ENCODE data around the gene ISOC2.
A peak's percentile ranks its signal among the peaks of the same experiment; 100 is the strongest.
"Not testable (repeated sequence)": the region's sequence is repeated elsewhere in the genome, so short reads cannot be mapped to it uniquely, and the experiment has no call there.

ISOC2 gene

GRCh38 chr19:55440411-55441105 is 20.9 kb downstream of the ISOC2 start:
- no peak for DNase-seq (ENCODE audit: low spot score)

- no peak for DNase-seq (ENCODE audit: low spot score)
Measured at GRCh38 chr19:55439052-55439451, 22.4 kb downstream of the ISOC2 start.

GRCh38 chr19:55437410-55437809 is 24.0 kb downstream of the ISOC2 start:
- DNase-seq (ENCODE audit: low spot score) = peak; percentile 62

GRCh38 chr19:55436847-55437246 is 24.6 kb downstream of the ISOC2 start:
- no peak for DNase-seq (ENCODE audit: low spot score)

GRCh38 chr19:55435020-55435419 is 26.4 kb downstream of the ISOC2 start:
- no peak for DNase-seq (ENCODE audit: low spot score)

- DNase-seq (ENCODE audit: low spot score) = no peak
Measured at GRCh38 chr19:55434356-55434919, 27.0 kb downstream of the ISOC2 start.

GRCh38 chr19:55433292-55433691 is 28.1 kb downstream of the ISOC2 start:
- no peak for DNase-seq (ENCODE audit: low spot score)

- no peak for DNase-seq (ENCODE audit: low spot score)
Measured at GRCh38 chr19:55432241-55432959, 29.0 kb downstream of the ISOC2 start.

GRCh38 chr19:55431183-55431582 is 30.3 kb downstream of the ISOC2 start:
- no peak for DNase-seq (ENCODE audit: low spot score)

- DNase-seq (ENCODE audit: low spot score) = no peak
Measured at GRCh38 chr19:55426042-55426441, 35.4 kb downstream of the ISOC2 start.

- DNase-seq (ENCODE audit: low spot score) = no peak
Measured at GRCh38 chr19:55424518-55424917, 36.9 kb downstream of the ISOC2 start.

GRCh38 chr19:55423225-55424005 is 38.0 kb downstream of the ISOC2 start:
- DNase-seq (ENCODE audit: low spot score) = no peak

GRCh38 chr19:55421281-55421680 is 40.2 kb downstream of the ISOC2 start:
- DNase-seq (ENCODE audit: low spot score) = not testable (repeated sequence)

- DNase-seq (ENCODE audit: low spot score) = no peak
Measured at GRCh38 chr19:55419624-55420236, 41.7 kb downstream of the ISOC2 start.

- no peak for DNase-seq (ENCODE audit: low spot score)
Measured at GRCh38 chr19:55419103-55419502, 42.3 kb downstream of the ISOC2 start.

GRCh38 chr19:55418185-55418584 is 43.3 kb downstream of the ISOC2 start:
- DNase-seq (ENCODE audit: low spot score) = peak; percentile 77

- no peak for DNase-seq (ENCODE audit: low spot score)
Measured at GRCh38 chr19:55410168-55410567, 51.3 kb downstream of the ISOC2 start.

- DNase-seq (ENCODE audit: low spot score) = not testable (repeated sequence)
Measured at GRCh38 chr19:55409179-55409578, 52.3 kb downstream of the ISOC2 start.

- DNase-seq (ENCODE audit: low spot score) = no peak
Measured at GRCh38 chr19:55408533-55408872, 52.9 kb downstream of the ISOC2 start.

GRCh38 chr19:55407800-55408532 is 53.5 kb downstream of the ISOC2 start:
- peak; percentile 100 for DNase-seq (ENCODE audit: low spot score)

- DNase-seq (ENCODE audit: low spot score) = not testable (repeated sequence)
Measured at GRCh38 chr19:55407550-55407799, 54.0 kb downstream of the ISOC2 start, which contains the start of gene UBE2S. Gene UBE2S, minus strand, starts transcription at chr19:55407788. Its CDS starts 199 bp downstream, at chr19:55407589.

Data from cerebellar cortex (tissue), 1 donor.